Head of caudate nucleus (tissue), 42 donors: ENCODE results near the gene SIPA1L2.

Experiments
- DNase-seq, 42 donors: peaks; one replicate each; pipeline versions ENCODE4 v3.0.0 to v3.0.0-alpha.2; 2020 to 2021; ENCODE audit warnings: mixed read lengths in 7 of 42
- intact Hi-C: fragments of 100-400 bp; cut with DNase I; formaldehyde crosslinking; loops from one replicate; pipeline ENCODE4 v1.15.0; 2022

The SIPA1L2 gene

DNA sequence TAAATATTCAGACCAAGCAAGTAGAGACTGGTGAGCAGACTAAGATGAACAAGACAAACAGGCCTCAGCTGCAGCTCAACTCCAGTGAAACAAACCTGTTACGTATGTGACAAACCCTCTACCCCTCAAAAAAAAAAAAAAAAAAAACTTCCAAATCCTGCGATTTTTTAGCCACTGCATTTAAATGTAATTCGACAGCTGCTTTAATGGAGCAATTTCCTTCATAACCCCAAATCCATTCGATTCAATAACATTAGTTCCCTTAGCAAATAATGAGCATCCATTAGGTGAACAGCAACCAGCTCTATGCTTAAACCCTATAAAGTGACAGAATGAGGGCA lies 31.1 kb downstream of the SIPA1L2 start:
- intact Hi-C loops, result no loop called here
- no peak for DNase-seq

DNA sequence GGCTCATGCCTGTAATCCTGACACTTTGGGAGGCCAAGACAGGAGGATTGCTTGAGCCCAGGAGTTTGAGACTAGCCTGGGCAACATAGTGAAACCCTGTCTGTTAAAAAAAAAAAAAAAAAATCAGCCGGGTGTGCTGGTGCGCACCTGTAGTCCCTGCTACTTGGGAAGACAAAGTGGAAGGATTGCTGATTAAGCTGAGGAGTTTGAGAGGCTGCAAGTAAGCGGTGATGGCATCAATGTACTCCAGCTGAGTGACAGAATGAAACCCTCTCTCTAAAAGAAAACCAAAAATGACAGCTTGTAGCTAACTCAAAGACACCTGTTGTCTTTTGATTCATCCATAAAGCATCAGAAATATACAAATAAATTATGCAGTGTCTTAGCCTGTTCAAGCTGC lies 31.8 kb downstream of the SIPA1L2 start:
- DNase-seq, result no peak
- intact Hi-C loops, result no loop called here

DNA sequence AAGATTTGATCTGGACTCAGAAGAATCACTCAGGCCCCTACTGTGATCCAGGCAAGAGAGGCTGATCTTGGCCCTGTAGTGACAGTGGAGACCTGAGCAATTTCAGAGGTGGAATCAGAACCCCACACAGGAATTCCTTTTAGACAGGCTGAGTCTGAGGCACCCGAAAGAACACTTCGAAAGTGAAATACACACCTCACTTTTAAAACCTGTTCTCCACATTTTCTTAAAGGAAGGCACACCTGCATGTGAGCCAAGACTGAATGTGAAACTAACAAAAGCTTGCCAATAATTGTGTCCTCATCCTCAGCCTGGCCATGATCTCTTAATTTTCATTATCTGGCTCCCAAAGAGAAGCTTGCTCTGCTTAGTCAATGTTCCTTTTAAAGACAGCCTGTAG lies 32.2 kb downstream of the SIPA1L2 start:
- intact Hi-C loops, result no loop called here
- DNase-seq, result no peak

DNA sequence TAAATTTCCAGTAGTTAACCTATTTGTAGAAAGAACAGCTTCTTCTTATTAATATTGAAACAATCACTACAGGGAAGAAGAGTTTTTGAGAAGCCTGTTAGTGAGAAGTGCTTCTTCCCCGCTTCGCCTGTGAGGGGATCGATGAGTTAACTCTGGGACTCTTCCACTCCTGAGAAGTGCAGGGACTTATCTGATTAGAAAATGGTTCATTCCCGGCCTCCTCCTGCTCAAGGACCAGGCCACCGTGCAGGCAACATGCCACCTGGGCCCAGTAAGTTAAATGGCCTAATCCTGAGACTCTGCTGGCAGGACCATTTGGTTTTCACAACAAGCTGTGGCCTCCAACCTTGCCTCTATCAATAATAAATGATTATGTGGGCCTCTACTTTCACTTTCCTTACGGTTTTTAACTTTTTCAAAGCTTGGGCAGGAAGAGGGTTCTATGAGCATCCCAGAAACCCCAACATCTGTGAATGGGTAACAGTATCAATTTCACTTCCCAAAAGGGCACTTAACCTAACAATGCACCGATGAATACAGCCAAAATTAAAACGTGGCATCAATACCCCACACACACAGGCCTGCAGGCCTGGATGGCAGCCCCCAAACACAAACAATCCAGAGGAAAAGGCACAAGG lies 33.1 kb downstream of the SIPA1L2 start:
- intact Hi-C loops, result no loop called here
- peak in 1 of 42 donors; percentile 38 for DNase-seq

DNA sequence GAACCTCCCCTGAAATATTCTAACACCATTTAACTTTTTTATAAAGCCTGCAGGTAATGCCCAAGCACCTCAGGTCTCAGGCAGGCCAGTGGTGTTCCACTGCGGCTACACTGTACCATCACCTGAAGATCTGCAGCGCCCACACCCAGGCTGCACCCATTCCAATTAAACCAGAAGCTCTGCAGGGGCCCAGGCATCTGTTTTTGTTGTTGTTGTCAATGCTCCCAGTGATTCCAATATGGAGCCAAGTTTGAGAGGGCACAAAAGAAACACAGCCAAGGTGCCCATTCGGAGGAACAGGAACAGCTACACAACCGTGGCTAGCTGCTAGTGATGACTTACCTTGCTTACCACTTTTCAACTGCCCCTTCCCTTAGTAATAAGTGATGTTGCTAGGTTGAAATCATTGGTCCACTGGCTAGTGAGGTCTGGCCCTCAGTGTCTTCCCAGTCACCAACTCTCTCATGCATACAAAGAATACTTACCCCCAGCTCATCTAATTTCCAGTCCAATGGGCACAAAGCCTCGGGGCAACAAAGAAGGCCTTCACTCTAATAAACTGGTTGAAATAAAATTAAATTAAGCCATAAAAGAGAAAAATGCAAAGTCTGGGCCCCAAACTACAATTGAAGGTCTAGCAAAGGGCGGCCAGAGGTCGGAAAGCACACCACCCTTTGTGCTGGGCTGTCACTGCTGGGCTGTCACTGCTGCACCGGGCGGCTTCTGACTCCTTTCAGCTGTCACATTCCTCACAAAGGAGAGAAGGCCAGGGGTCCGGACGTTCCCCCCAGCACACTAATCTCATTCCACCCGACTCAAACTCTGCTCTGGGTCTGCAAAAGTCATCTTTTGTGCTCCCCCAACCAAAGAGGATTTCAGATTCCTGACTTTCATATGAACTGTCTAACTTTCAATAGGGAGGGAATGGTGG lies 34.9 kb downstream of the SIPA1L2 start:
- intact Hi-C loops, result no loop called here

DNA sequence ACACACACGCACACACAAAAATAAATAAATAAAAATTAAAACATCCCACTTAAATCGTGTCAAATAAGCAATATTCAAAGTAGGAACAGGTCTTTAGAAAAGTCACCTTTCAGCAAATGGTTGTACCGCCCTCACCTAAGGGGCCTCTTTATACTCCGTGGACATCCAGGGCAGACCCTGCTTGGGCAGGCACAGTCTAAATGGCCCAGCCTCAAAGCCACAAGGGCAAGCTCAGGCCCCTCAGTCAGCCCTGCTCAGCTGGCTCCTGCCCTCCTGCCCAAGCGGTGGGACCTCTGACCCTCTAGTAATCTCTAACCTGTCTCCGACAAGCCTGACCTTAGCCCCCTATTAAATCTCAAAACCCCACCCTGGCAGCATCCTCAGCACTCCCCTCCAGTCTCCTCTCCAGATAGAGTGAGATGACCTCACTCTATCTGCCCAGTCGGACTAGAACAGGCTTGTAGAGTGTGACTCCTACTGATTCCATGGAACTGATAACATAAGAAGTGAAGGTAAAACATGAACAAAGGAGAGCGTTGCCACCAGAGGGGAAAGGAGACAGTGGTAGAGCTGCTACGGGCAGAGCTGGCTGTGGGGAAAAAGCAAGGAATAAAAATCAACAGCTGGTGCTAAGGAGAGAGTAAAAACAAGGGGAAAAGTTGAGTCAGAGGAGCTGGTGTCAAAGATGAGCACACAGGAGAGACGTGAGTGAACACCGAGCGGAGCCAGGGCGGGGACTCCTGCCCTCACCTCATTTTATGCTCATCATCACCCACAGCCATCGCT lies 36.0 kb downstream of the SIPA1L2 start:
- intact Hi-C loops, result no loop called here
- DNase-seq, result no peak

More for the DNA sequence above, 34.9 kb downstream of the SIPA1L2 start:
- DNase-seq, result no peak

DNA sequence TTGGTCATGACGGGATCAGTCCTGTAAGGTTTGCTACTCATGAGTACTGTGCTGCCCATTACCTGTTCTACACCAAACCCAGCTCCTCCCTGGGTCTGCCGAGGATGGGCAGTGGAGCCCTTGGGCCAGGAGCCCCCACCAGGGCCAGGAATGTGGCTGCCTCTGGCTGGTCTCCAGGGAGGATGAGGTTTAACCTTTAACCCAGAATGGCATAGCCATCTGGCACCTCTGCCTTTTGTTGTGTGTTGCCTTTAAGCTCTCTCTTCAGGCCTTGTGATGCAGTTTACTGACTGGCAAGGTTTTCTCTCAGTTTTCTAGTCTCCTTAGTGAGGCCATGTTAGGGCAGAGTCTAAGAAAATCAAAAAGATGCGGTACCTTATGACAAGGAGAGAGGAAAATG lies 38.6 kb downstream of the SIPA1L2 start:
- intact Hi-C loops, result no loop called here
- no peak for DNase-seq

DNA sequence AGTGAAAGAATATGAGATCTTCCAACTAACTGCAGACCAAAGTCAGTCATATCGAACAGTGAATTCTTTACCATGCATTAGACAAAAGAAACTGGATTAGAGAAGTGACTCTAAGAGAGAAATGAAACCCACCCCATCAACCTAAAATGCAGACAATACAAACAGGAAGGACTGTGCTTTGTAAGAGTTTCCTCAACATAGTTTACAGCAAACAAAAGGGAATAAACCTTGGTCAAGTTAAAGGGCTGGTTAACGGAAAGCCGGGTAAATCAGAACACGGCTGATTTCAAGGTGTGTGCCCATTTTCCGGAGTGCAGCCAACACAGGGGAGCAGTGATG lies 39.2 kb downstream of the SIPA1L2 start:
- intact Hi-C loops, result no loop called here
- no peak for DNase-seq

DNA sequence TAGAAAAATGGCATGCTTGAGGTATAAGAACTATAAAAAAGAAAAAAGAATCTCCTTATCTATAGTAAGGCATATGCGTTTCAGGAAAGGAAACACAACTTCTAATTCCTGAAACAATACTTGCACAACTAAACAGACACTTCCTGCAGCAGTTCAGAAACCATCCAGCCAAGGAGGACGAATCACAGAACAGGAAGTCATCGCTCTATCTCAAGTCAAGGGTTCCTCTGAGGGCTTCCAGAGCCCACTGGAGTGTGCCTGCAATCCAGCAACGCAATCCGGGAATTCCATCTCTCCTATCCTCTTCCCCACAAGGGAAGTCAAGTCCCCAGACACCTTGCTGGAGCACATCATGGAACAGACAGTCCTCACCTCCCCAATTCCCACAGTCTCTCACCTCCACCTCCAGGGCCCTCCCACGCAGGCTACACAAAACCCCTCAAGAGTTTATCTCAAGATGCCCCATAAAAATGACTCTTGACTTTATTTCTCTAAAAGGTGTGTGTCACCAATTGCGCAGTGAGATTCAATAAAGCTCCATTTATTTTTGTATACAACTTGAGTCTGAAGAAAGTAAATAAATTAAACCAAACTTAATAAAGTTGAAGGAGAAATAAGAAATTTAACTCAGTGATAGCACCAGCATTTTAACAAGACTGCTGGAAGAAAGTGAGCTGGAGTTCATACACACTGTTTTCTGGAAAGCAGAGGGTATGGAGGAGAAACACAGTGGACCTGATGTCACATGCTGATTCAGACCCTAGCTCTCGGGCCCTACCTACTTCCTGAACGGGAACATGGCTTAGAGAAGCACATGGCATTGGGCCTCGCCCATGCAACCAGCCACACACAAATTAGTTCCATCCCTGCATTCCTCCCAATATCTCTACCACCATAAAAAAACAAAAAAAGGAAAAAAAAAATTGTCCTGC lies 39.9 kb downstream of the SIPA1L2 start:
- intact Hi-C loops, result no loop called here
- DNase-seq, result peak in 4 of 42 donors; percentile 21 to 47 (median 34)

DNA sequence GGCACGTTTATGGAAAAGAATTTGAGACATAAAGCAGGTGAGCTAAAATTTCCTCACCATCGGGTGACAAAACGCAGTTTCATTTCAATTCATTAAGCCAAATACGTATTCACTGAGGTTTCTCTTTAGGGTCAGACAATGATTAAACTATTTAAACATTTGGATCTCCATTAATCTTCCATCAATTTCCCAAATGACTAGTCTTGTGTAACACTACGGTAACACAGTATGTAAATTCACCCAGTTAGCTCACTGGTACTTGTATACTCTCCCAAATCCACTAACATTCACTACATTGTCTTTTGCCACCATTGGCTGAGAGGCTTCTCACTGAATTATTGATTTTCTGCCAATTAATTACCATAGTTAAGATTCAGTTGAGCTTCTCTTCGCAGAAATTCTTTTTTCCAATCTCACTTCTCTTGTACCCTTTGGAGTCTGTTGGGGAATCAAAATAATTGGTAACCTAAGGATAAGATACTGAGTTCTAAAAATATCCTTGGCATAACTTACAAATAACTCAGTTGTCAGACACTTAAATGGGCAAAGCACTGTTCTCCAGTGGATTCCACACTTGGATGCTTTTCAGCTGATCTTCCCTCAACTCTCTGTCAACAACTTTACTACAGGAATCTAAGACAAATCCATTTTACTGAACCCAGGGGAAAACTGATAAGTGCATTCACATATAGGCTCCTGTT lies 40.7 kb downstream of the SIPA1L2 start:
- intact Hi-C loops, result no loop called here
- no peak for DNase-seq

DNA sequence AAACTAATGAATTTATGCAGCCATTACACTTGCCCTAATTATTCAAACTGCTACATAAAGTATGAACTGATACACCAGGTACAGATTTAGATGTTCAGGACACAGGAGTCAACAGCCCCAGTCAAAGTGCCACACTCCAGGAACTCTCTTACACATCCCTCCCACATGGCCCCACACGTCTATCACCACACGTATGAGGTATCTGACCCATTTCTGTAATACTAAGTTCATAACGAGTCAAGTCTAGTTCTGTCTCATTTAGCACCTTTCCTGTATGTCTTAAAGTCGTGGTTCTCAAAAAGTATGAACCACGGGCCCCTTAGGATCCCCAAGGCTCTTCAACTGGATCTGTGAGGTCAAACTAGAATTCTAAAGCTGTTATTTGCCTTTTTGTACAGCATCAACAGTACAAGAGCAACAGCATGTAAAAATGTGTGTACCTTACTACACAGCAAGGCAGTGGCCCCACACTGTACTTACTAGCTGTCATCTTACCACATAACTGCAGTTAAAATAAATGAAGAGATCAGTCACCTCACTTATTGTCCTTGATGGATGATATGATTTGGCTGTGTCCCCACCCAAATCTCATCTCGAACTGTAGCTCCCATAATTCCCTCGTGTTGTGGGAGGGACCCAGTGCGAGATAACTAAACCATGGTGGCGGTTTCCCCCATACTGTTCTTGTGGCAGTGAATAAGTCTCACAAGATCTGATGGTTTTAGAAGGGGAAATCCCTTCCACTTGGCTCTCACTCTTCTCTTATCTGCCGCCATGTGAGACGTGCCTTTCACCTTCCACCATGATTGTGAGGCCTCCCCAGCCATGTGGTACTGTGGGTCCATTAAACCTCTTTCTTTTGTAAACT lies 42.6 kb downstream of the SIPA1L2 start:
- intact Hi-C loops, result no loop called here
- DNase-seq, result peak in 1 of 42 donors; percentile 23

DNA sequence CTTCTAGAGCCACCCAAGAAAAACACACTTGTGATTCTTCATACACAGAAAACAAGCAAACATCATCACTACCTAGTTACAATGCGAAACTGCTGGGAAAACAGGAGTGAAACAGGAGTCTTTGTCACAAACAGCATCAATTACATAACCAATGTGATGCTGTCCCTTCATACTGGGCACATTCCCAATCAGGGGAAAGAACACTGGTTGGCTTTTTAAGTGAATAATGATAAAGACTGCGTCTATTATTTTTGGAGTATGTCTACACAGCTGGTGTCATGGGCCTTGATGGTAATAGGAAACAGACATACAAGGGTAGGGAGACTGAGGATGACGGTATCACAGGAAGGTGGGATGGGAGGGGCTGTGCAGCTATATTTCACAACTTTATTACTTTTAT lies 43.3 kb downstream of the SIPA1L2 start:
- intact Hi-C loops, result no loop called here
- peak in 1 of 42 donors; percentile 36 for DNase-seq

DNA sequence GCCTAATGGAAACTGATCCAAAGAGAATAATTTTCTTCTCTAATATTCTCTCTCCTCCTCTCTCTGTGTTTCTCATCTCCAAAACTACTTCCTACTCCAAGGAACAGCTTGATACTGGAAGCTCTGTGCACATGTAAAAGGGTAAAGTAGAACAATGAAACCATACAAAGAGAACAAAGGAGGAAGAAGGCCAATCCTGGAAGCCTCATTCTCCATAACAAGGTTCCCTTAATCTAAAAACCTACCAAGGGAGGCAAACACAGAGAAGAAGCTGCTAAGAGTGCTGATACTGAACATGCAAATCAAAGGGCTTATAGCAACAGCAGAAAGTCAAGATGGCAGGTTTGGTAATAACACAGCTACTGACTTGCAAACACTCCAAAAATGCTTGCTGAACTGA lies 44.4 kb downstream of the SIPA1L2 start:
- DNase-seq, result peak in 1 of 42 donors; percentile 16

DNA sequence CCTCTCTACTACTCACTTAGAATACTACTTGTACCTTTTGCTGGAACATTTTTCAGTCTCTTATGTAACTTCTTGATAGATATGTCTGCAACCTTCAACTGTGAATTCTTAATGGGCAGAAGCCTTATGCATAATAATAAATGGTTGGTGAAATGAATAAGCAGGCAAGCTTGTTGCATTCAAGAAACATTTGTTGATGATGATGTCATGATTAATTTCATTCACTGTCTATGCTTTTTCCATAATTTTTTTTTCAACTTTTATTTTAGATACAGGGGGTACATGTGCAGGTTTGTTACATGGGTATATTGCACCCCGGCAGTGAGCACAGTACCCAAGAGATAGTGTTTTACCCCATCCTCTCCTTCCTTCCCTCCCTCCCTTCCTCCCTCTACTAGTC lies 48.0 kb downstream of the SIPA1L2 start:
- DNase-seq, result peak in 1 of 42 donors; percentile 9

More for the DNA sequence above, 44.4 kb downstream of the SIPA1L2 start:
- intact Hi-C loops, result no loop called here

More for the DNA sequence above, 48.0 kb downstream of the SIPA1L2 start:
- intact Hi-C loops, result no loop called here
